Fibroblast of lung (primary cell): ENCODE measurements around the gene FRMD1.

Experiments used
- EZH2 ChIP-seq: IDR thresholded peaks from 2 replicates; pipeline ENCODE4 v1.5.1; 2012; ENCODE audit warnings: low read length, control low read depth, mild to moderate bottlenecking; ENCODE audit errors: missing control alignments
- TF ChIP-seq, protein P1 (sequence below), 2 donors: IDR thresholded peaks in 1 of 2; conservative IDR thresholded peaks in 1 of 2; 1 replicate in 1 of 2; 2 replicates in 1 of 2; pipeline ENCODE4 v1.5.1; 2011 to 2012; ENCODE audit warnings: low read length in 2 of 2, control low read depth in 1 of 2, inconsistent platforms in 1 of 2, low read depth in 1 of 2, mild to moderate bottlenecking in 1 of 2

DNA sequence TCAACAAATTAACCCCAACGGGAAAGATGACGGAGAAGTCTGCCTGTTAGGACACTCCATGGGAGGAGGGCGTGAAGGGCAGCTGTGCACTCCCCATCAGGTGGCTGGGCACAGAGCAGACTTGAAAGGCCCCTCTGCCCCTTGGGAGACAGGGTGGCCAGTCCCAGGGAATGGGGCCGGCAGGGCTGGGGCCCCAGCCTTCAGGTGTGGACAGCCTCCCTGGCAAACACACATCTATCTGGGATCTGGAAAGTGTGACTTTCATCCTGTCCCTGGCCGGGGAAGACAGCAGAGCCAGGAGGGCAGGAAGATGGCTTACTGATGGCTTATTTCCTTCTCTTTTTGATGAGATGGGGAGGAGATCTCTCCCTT is 4.5 kb upstream of the FRMD1 start:
- no peak for TF ChIP-seq EZH2
- TF ChIP-seq, protein P1, sequence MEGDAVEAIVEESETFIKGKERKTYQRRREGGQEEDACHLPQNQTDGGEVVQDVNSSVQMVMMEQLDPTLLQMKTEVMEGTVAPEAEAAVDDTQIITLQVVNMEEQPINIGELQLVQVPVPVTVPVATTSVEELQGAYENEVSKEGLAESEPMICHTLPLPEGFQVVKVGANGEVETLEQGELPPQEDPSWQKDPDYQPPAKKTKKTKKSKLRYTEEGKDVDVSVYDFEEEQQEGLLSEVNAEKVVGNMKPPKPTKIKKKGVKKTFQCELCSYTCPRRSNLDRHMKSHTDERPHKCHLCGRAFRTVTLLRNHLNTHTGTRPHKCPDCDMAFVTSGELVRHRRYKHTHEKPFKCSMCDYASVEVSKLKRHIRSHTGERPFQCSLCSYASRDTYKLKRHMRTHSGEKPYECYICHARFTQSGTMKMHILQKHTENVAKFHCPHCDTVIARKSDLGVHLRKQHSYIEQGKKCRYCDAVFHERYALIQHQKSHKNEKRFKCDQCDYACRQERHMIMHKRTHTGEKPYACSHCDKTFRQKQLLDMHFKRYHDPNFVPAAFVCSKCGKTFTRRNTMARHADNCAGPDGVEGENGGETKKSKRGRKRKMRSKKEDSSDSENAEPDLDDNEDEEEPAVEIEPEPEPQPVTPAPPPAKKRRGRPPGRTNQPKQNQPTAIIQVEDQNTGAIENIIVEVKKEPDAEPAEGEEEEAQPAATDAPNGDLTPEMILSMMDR (conservative IDR thresholded peaks at IDR 0.05 in 1 of 2, IDR thresholded peaks at IDR 0.05 in 1 of 2; ENCODE audit: low read depth in 1 of 2, low read length in 2 of 2) = no peak
